GM23248 (cell line): ENCODE results near the gene NFIX. TPM values are rescaled to one million over a fixed set of nuclear protein-coding genes. Genes with fewer than 3 reads are reported as not detected.
A peak's percentile ranks its signal among the peaks of the same experiment; 100 is the strongest.

Experiments used
- DNase-seq: peaks from one replicate; pipeline ENCODE4 v3.0.0-alpha.2; 2015
- H2AFZ ChIP-seq: fragments of 200-600 bp; sonication (generic); 2 replicates; pipeline ENCODE4 v1.6.1; 2016; ENCODE audit warnings: antibody characterized with exemption
- H3F3A ChIP-seq: fragments of 200-600 bp; sonication (generic); 2 replicates; pipeline ENCODE4 v1.6.1; 2016; ENCODE audit warnings: mild to moderate bottlenecking, antibody characterized with exemption, mixed run types; ENCODE audit not compliant: insufficient read depth
- H3K27ac ChIP-seq: fragments of 200-600 bp; sonication (generic); 2 replicates; pipeline ENCODE4 v1.5.1; 2016; ENCODE audit warnings: mild to moderate bottlenecking
- H3K27me3 ChIP-seq: fragments of 200-600 bp; sonication (generic); replicated peaks from 2 replicates; pipeline ENCODE4 v1.6.1; 2016; ENCODE audit warnings: mild to moderate bottlenecking; ENCODE audit not compliant: insufficient read depth
- H3K36me3 ChIP-seq: fragments of 200-600 bp; sonication (generic); 2 replicates; pipeline ENCODE4 v1.6.1; 2016; ENCODE audit warnings: low read depth, mild to moderate bottlenecking
- H3K4me1 ChIP-seq: fragments of 200-600 bp; sonication (generic); 2 replicates; pipeline ENCODE4 v1.6.1; 2016; ENCODE audit warnings: mild to moderate bottlenecking; ENCODE audit not compliant: insufficient read depth
- H3K4me2 ChIP-seq: fragments of 200-600 bp; sonication (generic); one replicate; pipeline ENCODE4 v1.6.1; 2016; ENCODE audit warnings: mild to moderate bottlenecking; ENCODE audit not compliant: unreplicated experiment
- H3K4me3 ChIP-seq: fragments of 200-600 bp; sonication (generic); 2 replicates; pipeline ENCODE4 v1.5.1; 2016; ENCODE audit warnings: mild to moderate bottlenecking
- H3K79me2 ChIP-seq: fragments of 200-600 bp; sonication (generic); 2 replicates; pipeline ENCODE4 v1.6.1; 2016; ENCODE audit warnings: mild to moderate bottlenecking; ENCODE audit not compliant: insufficient read depth
- H3K9ac ChIP-seq: fragments of 200-600 bp; sonication (generic); 2 replicates; pipeline ENCODE4 v1.6.1; 2016; ENCODE audit warnings: mild to moderate bottlenecking
- H3K9me2 ChIP-seq: fragments of 200-600 bp; sonication (generic); 2 replicates; pipeline ENCODE4 v1.6.1; 2016; ENCODE audit warnings: mixed run types, mild to moderate bottlenecking, moderate library complexity; ENCODE audit not compliant: insufficient read depth
- H3K9me3 ChIP-seq: fragments of 200-600 bp; sonication (generic); one replicate; pipeline ENCODE4 v1.6.1; 2017; ENCODE audit warnings: low read depth
- H4K20me1 ChIP-seq: fragments of 200-600 bp; sonication (generic); 2 replicates; pipeline ENCODE4 v1.6.0; 2016; ENCODE audit not compliant: insufficient read depth
- EZH2 ChIP-seq: fragments of 200-600 bp; sonication (generic); IDR thresholded peaks from 2 replicates; pipeline ENCODE4 v1.6.1; 2018; ENCODE audit warnings: antibody characterized with exemption, mild to moderate bottlenecking; ENCODE audit not compliant: insufficient read depth, poor library complexity, severe bottlenecking
- EZH2phosphoT487 ChIP-seq: fragments of 200-600 bp; sonication (generic); IDR thresholded peaks from 2 replicates; pipeline ENCODE4 v1.6.1; 2018; ENCODE audit warnings: antibody characterized with exemption, moderate library complexity, mild to moderate bottlenecking, low read depth; ENCODE audit not compliant: insufficient read depth
- WGBS, 2 experiments: methylation state at CpG; one replicate each; pipeline ENCODE4 v1.1.6; 2015 to 2017; ENCODE audit warnings: low lambda C conversion rate in 2 of 2, low coverage in 1 of 2; ENCODE audit errors: missing lambda C conversion rate in 2 of 2; 5-methylcytosine and 5-hydroxymethylcytosine counted together
- in situ Hi-C: fragments of 300-500 bp; cut with MboI; formaldehyde crosslinking; loops from 2 replicates; pipeline ENCODE4 v1.15.0; 2020
- polyA plus RNA-seq: library from polyadenylated mRNA; unstranded; fragments of >200 nt; fragmentation: Nextera tagmentation; extraction: Ambion mirVana; gene quantifications from 2 replicates; pipeline ENCODE4 v1.2.1, GENCODE V29; 2016
- total RNA-seq: library from RNA; depleted of rRNA; stranded (reverse); fragments of >200 nt; shearing (Covaris generic); gene quantifications from 2 replicates; pipeline ENCODE4 v1.2.3, GENCODE V29; 2014; rRNA removed

NFIX gene
- total RNA-seq, result 71.0 and 81.4 TPM in 2 replicates
- polyA plus RNA-seq, result 59.2 and 60.8 TPM in 2 replicates

DNA sequence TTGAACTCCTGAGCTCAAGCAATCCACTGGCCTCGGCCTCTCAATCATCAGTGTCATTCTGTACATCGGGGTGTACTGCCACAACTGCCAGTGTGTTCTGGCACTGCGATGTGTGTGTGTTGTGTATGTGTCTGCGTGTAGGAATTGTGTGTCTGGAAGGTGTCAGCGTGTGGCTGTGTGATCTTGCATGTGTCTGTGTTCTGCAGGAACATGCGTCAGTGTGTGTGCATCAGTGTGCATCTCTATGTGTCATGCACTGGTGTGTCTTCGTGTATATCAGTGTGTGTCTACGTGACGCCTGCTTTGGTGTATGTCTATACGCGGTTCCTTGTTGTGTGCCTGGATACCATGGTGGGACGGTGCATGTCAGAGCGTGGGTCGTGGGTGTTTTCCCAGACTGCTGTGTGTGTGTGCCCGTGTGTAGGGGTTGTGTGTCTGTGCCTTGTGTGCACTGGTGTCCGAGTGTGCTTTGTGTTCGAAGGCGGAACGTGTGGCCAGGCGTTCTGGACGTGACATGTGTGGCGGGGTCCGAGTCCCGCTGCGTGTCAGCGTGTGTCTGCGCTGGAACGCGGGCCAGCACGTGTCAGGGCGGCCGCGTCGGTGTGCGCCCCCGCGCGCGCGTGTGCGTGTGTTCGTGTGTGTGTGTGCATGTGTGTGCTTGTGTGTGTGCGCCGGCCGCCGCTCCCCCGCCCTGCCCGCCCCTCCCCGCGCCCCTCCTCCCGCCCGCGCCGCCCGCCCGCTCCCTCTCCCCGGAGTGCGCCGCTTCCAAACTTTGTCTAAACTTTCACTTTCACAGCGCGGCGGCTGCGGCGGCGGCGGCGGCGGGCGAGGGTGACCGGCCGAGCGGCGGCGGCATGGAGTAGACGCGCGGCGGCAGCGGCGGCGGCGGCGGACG lies at the start of gene NFIX:
Gene NFIX (plus strand): TSS at position 775 of the 895 bp plus-strand sequence. CDS start 363 bp downstream, outside the sequence.
- peak within 1 kb of the TSS; percentile 99 for H3K4me3 ChIP-seq
- in situ Hi-C loops, result no loop called here
- H3K79me2 ChIP-seq, result peaks cover 41% of the 10 kb centered on the region
- H3K27ac ChIP-seq, result peak within 1 kb of the TSS; percentile 84
- H3K36me3 ChIP-seq, result 0 out of 2 replicates have a peak, but pooled peaks cover 4% of the 10 kb centered on the region
- no peaks in the 10 kb centered on the region for H4K20me1 ChIP-seq
- no peaks in the 10 kb centered on the region for H3K9me2 ChIP-seq
- TF ChIP-seq EZH2phosphoT487, result no peak
- no peak for TF ChIP-seq EZH2
- H3K9ac ChIP-seq, result peak within 1 kb of the TSS; percentile 100
- H3F3A ChIP-seq, result peaks cover 3% of the 10 kb centered on the region; the same call in 1 of the 2 replicates
- peak within 1 kb of the TSS; percentile 87 for H3K4me2 ChIP-seq
- no peaks in the 10 kb centered on the region for H3K27me3 ChIP-seq
- no peaks in the 10 kb centered on the region for H3K9me3 ChIP-seq
- peaks cover 16% of the 10 kb centered on the region for H3K4me1 ChIP-seq
- H2AFZ ChIP-seq, result peak within 1 kb of the TSS; percentile 61
- 19 to 25% methylated on average over 39 to 58 of the region's 84 CpGs for WGBS, 2 experiments
- DNase-seq, result peak; percentile 86

GRCh38 chr19:12945479-12946091 lies 49.7 kb upstream of the NFIX start, which contains the start of gene RAD23A:
Gene RAD23A (plus strand): TSS chr19:12945862. CDS start chr19:12945949, 87 bp downstream.
- WGBS, 2 experiments, result 1% methylated on average over 47 to 62 of the region's 62 CpGs
- peak within 1 kb of the TSS; percentile 91 for H3K9ac ChIP-seq
- in situ Hi-C loops, result no loop called here
- no peaks in the 10 kb centered on the region for H4K20me1 ChIP-seq
- no peaks in the 10 kb centered on the region for H3K27me3 ChIP-seq
- no peak within 1 kb of the TSS for H2AFZ ChIP-seq
- H3K36me3 ChIP-seq, result peaks cover 39% of the 10 kb centered on the region
- peaks cover 76% of the 10 kb centered on the region for H3K79me2 ChIP-seq
- peaks cover 42% of the 10 kb centered on the region for H3F3A ChIP-seq
- peak within 1 kb of the TSS; percentile 88 for H3K4me3 ChIP-seq
- peak within 1 kb of the TSS; percentile 91 for H3K27ac ChIP-seq
- no peak for TF ChIP-seq EZH2phosphoT487
- TF ChIP-seq EZH2, result no peak
- no peaks in the 10 kb centered on the region for H3K9me2 ChIP-seq
- H3K9me3 ChIP-seq, result no peaks in the 10 kb centered on the region
- peak; percentile 100 for DNase-seq
- H3K4me2 ChIP-seq, result peak within 1 kb of the TSS; percentile 93
- peaks cover 21% of the 10 kb centered on the region for H3K4me1 ChIP-seq

- H2AFZ ChIP-seq, result no peak overlapping the region
- peak overlapping the region; percentile 88 for H3K4me3 ChIP-seq
- in situ Hi-C loops, result no loop called here
- no peaks in the 10 kb centered on the region for H3K9me2 ChIP-seq
- H3F3A ChIP-seq, result peaks cover 42% of the 10 kb centered on the region
- H3K9ac ChIP-seq, result peak overlapping the region; percentile 91
- no peaks in the 10 kb centered on the region for H4K20me1 ChIP-seq
- 2 to 3% methylated on average over 16 to 35 of the region's 40 CpGs for WGBS, 2 experiments
- peak; percentile 96 for DNase-seq
- H3K27me3 ChIP-seq, result no peaks in the 10 kb centered on the region
- peaks cover 75% of the 10 kb centered on the region for H3K79me2 ChIP-seq
- H3K9me3 ChIP-seq, result no peaks in the 10 kb centered on the region
- H3K4me1 ChIP-seq, result peaks cover 15% of the 10 kb centered on the region
- H3K27ac ChIP-seq, result peak overlapping the region; percentile 91
- H3K4me2 ChIP-seq, result peak overlapping the region; percentile 93
- TF ChIP-seq EZH2 (no peak), EZH2phosphoT487 (no peak)
- peaks cover 39% of the 10 kb centered on the region for H3K36me3 ChIP-seq
Measured at GRCh38 chr19:12946092-12946721, 49.1 kb upstream of the NFIX start.
